H1 (cell line): ENCODE results near the gene RBM5. TPM values are rescaled to one million over a fixed set of nuclear protein-coding genes. Genes with fewer than 3 reads are reported as not detected.

Source experiments
- CTCF ChIA-PET: fragments of 300-600 bp; sonication (Branson Sonifier 250); formaldehyde crosslinking; loops from one replicate; lab custom pipeline; 2021; ENCODE audit not compliant: partially characterized antibody; lab: Charles Lee
- POLR2A ChIA-PET: fragments of 300-600 bp; sonication (Branson Sonifier 250); formaldehyde crosslinking; loops from one replicate; lab custom pipeline; 2021; ENCODE audit warnings: inconsistent platforms; ENCODE audit not compliant: partially characterized antibody; lab: Charles Lee
- DNase-seq, 2 experiments: peaks; one replicate each; pipeline versions ENCODE4 v3.0.0 to v3.0.0-alpha.2; 2010 to 2022; ENCODE audit warnings: low spot score in 2 of 2, low read depth in 1 of 2, mixed read lengths in 1 of 2
- FAIRE-seq: peaks from 2 replicates; lab custom pipeline; 2011; peaks lifted over from hg19 to GRCh38; lab: Jason Lieb, UNC
- H2AFZ ChIP-seq: 2 replicates; pipeline ENCODE4 v1.8.1; 2012; ENCODE audit warnings: low read length, inconsistent platforms
- H2AK5ac ChIP-seq: 2 replicates; pipeline ENCODE4 v1.6.1; 2013; ENCODE audit warnings: low read depth, low read length
- H2BK120ac ChIP-seq: replicated peaks from 2 replicates; pipeline ENCODE3; 2013; ENCODE audit warnings: low read depth, low read length, inconsistent platforms
- H2BK12ac ChIP-seq: 2 replicates; pipeline ENCODE4 v1.6.1; 2013; ENCODE audit warnings: low read depth, low read length
- H2BK15ac ChIP-seq: 2 replicates; pipeline ENCODE4 v1.6.1; 2013; ENCODE audit warnings: low read length
- H2BK20ac ChIP-seq: 2 replicates; pipeline ENCODE4 v1.6.1; 2013; ENCODE audit warnings: low read length
- H2BK5ac ChIP-seq: 2 replicates; pipeline ENCODE4 v1.6.1; 2013; ENCODE audit warnings: low read depth, low read length
- H3K14ac ChIP-seq: 2 replicates; pipeline ENCODE4 v1.6.1; 2013; ENCODE audit warnings: inconsistent platforms; ENCODE audit not compliant: insufficient read length
- H3K18ac ChIP-seq: 2 replicates; pipeline ENCODE4 v1.6.1; 2013; ENCODE audit warnings: low read length; ENCODE audit errors: extremely low read depth
- H3K23ac ChIP-seq: 2 replicates; pipeline ENCODE4 v1.6.1; 2013; ENCODE audit warnings: inconsistent platforms; ENCODE audit not compliant: insufficient read length
- H3K23me2 ChIP-seq: 2 replicates; pipeline ENCODE4 v1.6.1; 2013; ENCODE audit warnings: low read depth, low read length
- H3K27ac ChIP-seq: 2 replicates; pipeline ENCODE4 v1.6.1; 2011; ENCODE audit warnings: low read depth, low read length, inconsistent platforms
- H3K27me3 ChIP-seq, 4 experiments: replicated peaks in 1 of 4; 1 replicate in 1 of 4; 2 replicates in 3 of 4; pipeline versions ENCODE4 v1.6.1 to v1.8.1; 2011 to 2013; ENCODE audit warnings: low read length in 3 of 4, mild to moderate bottlenecking in 3 of 4, inconsistent platforms in 2 of 4, mixed read lengths in 2 of 4, moderate library complexity in 1 of 4; ENCODE audit not compliant: control insufficient read depth in 3 of 4, insufficient read depth in 3 of 4; ENCODE audit errors: extremely low read depth in 1 of 4
- H3K36me3 ChIP-seq, 4 experiments: 2 replicates each; pipeline versions ENCODE4 v1.6.1 to v1.8.1; 2011 to 2013; ENCODE audit warnings: mild to moderate bottlenecking in 4 of 4, low read length in 3 of 4, moderate library complexity in 2 of 4, control low read depth in 1 of 4, inconsistent platforms in 1 of 4; ENCODE audit not compliant: insufficient read depth in 4 of 4, control insufficient read depth in 2 of 4
- H3K4ac ChIP-seq: replicated peaks from 2 replicates; pipeline ENCODE3; 2013; ENCODE audit warnings: low read length, low read depth, mixed read lengths, inconsistent platforms; ENCODE audit not compliant: insufficient read length
- H3K4me1 ChIP-seq, 4 experiments: replicated peaks in 1 of 4; 1 replicate in 1 of 4; 2 replicates in 3 of 4; pipeline versions ENCODE4 v1.6.1 to v1.8.1; 2011 to 2013; ENCODE audit warnings: low read length in 3 of 4, inconsistent platforms in 2 of 4, mixed read lengths in 1 of 4; ENCODE audit not compliant: insufficient read depth in 4 of 4, control insufficient read depth in 3 of 4
- H3K4me2 ChIP-seq, 2 experiments: 2 replicates each; pipeline versions ENCODE4 v1.6.1 to v1.8.1; 2011 to 2013; ENCODE audit warnings: low read depth in 2 of 2, low read length in 2 of 2, control low read depth in 1 of 2, inconsistent platforms in 1 of 2, mild to moderate bottlenecking in 1 of 2; ENCODE audit not compliant: insufficient read depth in 1 of 2
- H3K4me3 ChIP-seq, 4 experiments: fragments of 200-600, 300-600 bp in 1 of 4; sonication (generic), shearing (Covaris generic), sonication (Bioruptor Twin) in 1 of 4; 2 replicates each; pipeline versions ENCODE4 v1.5.1 to v1.8.1; 2011 to 2016; ENCODE audit warnings: low read length in 4 of 4, low read depth in 3 of 4, control low read depth in 2 of 4, inconsistent platforms in 2 of 4, mild to moderate bottlenecking in 2 of 4, mixed read lengths in 1 of 4, moderate library complexity in 1 of 4; ENCODE audit not compliant: insufficient read depth in 2 of 4; ENCODE audit errors: extremely low read depth in 1 of 4
- H3K56ac ChIP-seq: replicated peaks from 2 replicates; pipeline ENCODE3; 2013; ENCODE audit warnings: low read depth, mild to moderate bottlenecking, mixed read lengths, low read length, inconsistent platforms; ENCODE audit not compliant: insufficient read length
- H3K79me1 ChIP-seq: 2 replicates; pipeline ENCODE4 v1.6.1; 2013; ENCODE audit warnings: low read depth, low read length, control low read depth
- H3K79me2 ChIP-seq, 2 experiments: 2 replicates each; pipeline versions ENCODE4 v1.6.1 to v1.8.1; 2012 to 2013; ENCODE audit warnings: low read length in 2 of 2, mild to moderate bottlenecking in 2 of 2, inconsistent platforms in 1 of 2; ENCODE audit not compliant: insufficient read depth in 2 of 2, control insufficient read depth in 1 of 2
- H3K9ac ChIP-seq, 4 experiments: replicated peaks in 1 of 4; 1 replicate in 1 of 4; 2 replicates in 3 of 4; pipeline versions ENCODE4 v1.6.1 to v1.8.1; 2011 to 2013; ENCODE audit warnings: low read depth in 3 of 4, low read length in 3 of 4, control low read depth in 2 of 4, mild to moderate bottlenecking in 2 of 4, moderate library complexity in 2 of 4, inconsistent platforms in 1 of 4; ENCODE audit errors: extremely low read depth in 1 of 4
- H3K9me3 ChIP-seq, 2 experiments: 2 replicates each; pipeline versions ENCODE4 v1.6.1 to v1.8.1; 2012 to 2013; ENCODE audit warnings: mild to moderate bottlenecking in 2 of 2, moderate library complexity in 2 of 2, control low read depth in 1 of 2, inconsistent platforms in 1 of 2, low read depth in 1 of 2, low read length in 1 of 2, mixed read lengths in 1 of 2; ENCODE audit not compliant: insufficient read depth in 2 of 2
- H4K20me1 ChIP-seq, 2 experiments: replicated peaks in 1 of 2; 2 replicates each; pipeline versions ENCODE3 to v1.8.1; 2011 to 2013; ENCODE audit warnings: inconsistent platforms in 2 of 2, low read length in 2 of 2, mild to moderate bottlenecking in 1 of 2; ENCODE audit not compliant: insufficient read depth in 2 of 2, control insufficient read depth in 1 of 2
- H4K5ac ChIP-seq: 2 replicates; pipeline ENCODE4 v1.6.1; 2013; ENCODE audit warnings: low read length, low read depth, mixed read lengths, inconsistent platforms; ENCODE audit not compliant: insufficient read length
- H4K8ac ChIP-seq: 2 replicates; pipeline ENCODE4 v1.8.0; 2013; ENCODE audit warnings: mild to moderate bottlenecking, moderate library complexity, low read length, inconsistent platforms; ENCODE audit not compliant: insufficient read depth; ENCODE audit errors: extremely low read depth
- H4K91ac ChIP-seq: replicated peaks from 2 replicates; pipeline ENCODE3; 2013; ENCODE audit warnings: low read length, mixed read lengths, inconsistent platforms; ENCODE audit not compliant: insufficient read length
- BCL11A ChIP-seq, 2 experiments: IDR thresholded peaks; one replicate each; pipeline ENCODE4 v1.6.1; 2011; ENCODE audit warnings: low read depth in 2 of 2, low read length in 2 of 2, mild to moderate bottlenecking in 2 of 2
- CREB1 ChIP-seq: IDR thresholded peaks from 2 replicates; pipeline ENCODE4 v1.6.1; 2012; ENCODE audit warnings: inconsistent platforms
- EGR1 ChIP-seq: IDR thresholded peaks from 2 replicates; pipeline ENCODE4 v1.6.1; 2011; ENCODE audit warnings: low read depth, low read length, borderline replicate concordance
- GTF2F1 ChIP-seq: IDR thresholded peaks from 2 replicates; pipeline ENCODE4 v1.6.1; 2012; ENCODE audit warnings: low read depth, low read length, improper control_type of control experiment, borderline replicate concordance
- HDAC6 ChIP-seq: IDR thresholded peaks from one replicate; pipeline ENCODE4 v1.7.1; 2012; ENCODE audit warnings: low read depth, mild to moderate bottlenecking, inconsistent platforms, low read length, moderate library complexity
- JUND ChIP-seq: IDR thresholded peaks from 2 replicates; pipeline ENCODE4 v1.6.1; 2011; ENCODE audit warnings: mild to moderate bottlenecking, improper control_type of control experiment, low read length
- KDM4A ChIP-seq: IDR thresholded peaks from one replicate; pipeline ENCODE4 v1.7.1; 2012; ENCODE audit warnings: low read depth, mild to moderate bottlenecking, moderate library complexity, low read length, inconsistent platforms; ENCODE audit not compliant: severe bottlenecking
- SIRT6 ChIP-seq: IDR thresholded peaks from one replicate; pipeline ENCODE4 v1.7.1; 2012; ENCODE audit warnings: low read length, inconsistent platforms
- TBP ChIP-seq: IDR thresholded peaks from 2 replicates; pipeline ENCODE4 v1.6.1; 2011; ENCODE audit warnings: low read depth, low read length, improper control_type of control experiment
- WGBS, 2 experiments: shearing (Covaris generic) in 1 of 2; methylation state at CpG; one replicate each; pipeline versions ENCODE4 v1.1.6 to v1.1.7; 2013 to 2015; ENCODE audit warnings: low lambda C conversion rate in 2 of 2, mixed read lengths in 2 of 2, inconsistent platforms in 1 of 2, low coverage in 1 of 2, missing lambda C conversion rate in 1 of 2; ENCODE audit not compliant: insufficient replicate concordance in 2 of 2, insufficient coverage in 1 of 2, insufficient read length in 1 of 2; ENCODE audit errors: extremely low coverage in 1 of 2, missing lambda C conversion rate in 1 of 2; 5-methylcytosine and 5-hydroxymethylcytosine counted together
- polyA plus RNA-seq, 7 experiments: library from polyadenylated mRNA; depleted of rRNA in 3 of 7; stranded (reverse) in 5 of 7; unstranded in 2 of 7; fragments of >200 nt in 5 of 7; fragments of 200-250 nt in 2 of 7; gene quantifications; 1 replicate in 5 of 7; 2 replicates in 1 of 7; 4 replicates in 1 of 7; pipeline versions ENCODE4 v1.2.1 to v1.2.3, GENCODE V29; 2011 to 2013; ENCODE audit warnings: missing spikeins in 2 of 7, mixed read lengths in 2 of 7
- total RNA-seq: library from RNA; stranded (reverse); fragmentation: NEBNext Ultra II Directional; extraction: Animal tissue kit (Norgen Biotek cat#: 25700); gene quantifications from 2 replicates; pipeline ENCODE4 v1.2.1, GENCODE V29; 2021

Gene RBM5
- total and polyA plus RNA-seq, 2 of the 8 experiments (the other 6 are each of a cell fraction or from before 2014, with no cell fraction given): 82.7 to 144 TPM

GRCh38 chr3:50157827-50158529 lies 69.3 kb downstream of the RBM5 start:
- peaks cover 7 to 18% (median 12%) of the 10 kb centered on the region in 4 experiments; a peak in 5 of 8 replicates for H3K36me3 ChIP-seq
- no peak overlapping the region for H2BK20ac ChIP-seq
- FAIRE-seq (no peak), DNase-seq (no peak)
- no peak overlapping the region for H2BK120ac ChIP-seq
- H4K20me1 ChIP-seq: peaks cover 3 to 15% of the 10 kb centered on the region in 2 experiments
- no peak overlapping the region for H4K5ac ChIP-seq
- peak overlapping the region; percentile 77; the same call in 1 of the 2 replicates for H2BK5ac ChIP-seq
- no peak overlapping the region for H3K4ac ChIP-seq
- no peak for TF ChIP-seq EGR1
- no peak for TF ChIP-seq BCL11A (IDR thresholded peaks at IDR 0.05; ENCODE audit: low read depth in 2 of 2, low read length in 2 of 2)
- no peak for TF ChIP-seq JUND
- TF ChIP-seq HDAC6: no peak
- no peak for TF ChIP-seq KDM4A
- no peak for TF ChIP-seq SIRT6
- TF ChIP-seq CREB1: no peak
- TF ChIP-seq GTF2F1: no peak
- TF ChIP-seq TBP: no peak
- H3K56ac ChIP-seq: no peak overlapping the region
- ChIA-PET CTCF (interaction anchor here (0.7 to 1.7 kb wide), 12 partner anchors 14 to 65 kb away, joined by 3 to 11 read pairs (median 4); no protein-coding TSS in a partner anchor), POLR2A (interaction anchor here (0.8 to 6.6 kb wide), 9 partner anchors 10 to 44 kb away, joined by 3 to 65 read pairs (median 4); no protein-coding TSS in a partner anchor)
- peak overlapping the region; percentile 94 to 97 for H3K4me2 ChIP-seq
- H3K14ac ChIP-seq: no peak overlapping the region
- peak overlapping the region; percentile 50; the same call in 1 of the 2 replicates for H2BK12ac ChIP-seq
- H3K9ac ChIP-seq: no peak overlapping the region; a peak in 1 of 7 replicates
- H3K27ac ChIP-seq: no peak overlapping the region
- peaks cover 2 to 18% (median 14%) of the 10 kb centered on the region in 4 experiments; a peak in 6 of 7 replicates for H3K27me3 ChIP-seq
- 0 out of 2 replicates have a peak overlapping the region, but pooled peaks have one; percentile 2 for H2AK5ac ChIP-seq
- 84% methylated on average over 12 of the region's 12 CpGs; no CpG with 5 or more reads in 1 of the 2 experiments for WGBS, 2 experiments
- H3K79me1 ChIP-seq: peaks cover 17% of the 10 kb centered on the region
- H3K9me3 ChIP-seq: no peaks in the 10 kb centered on the region
- H3K4me1 ChIP-seq: peaks cover 0 to 35% (median 26%) of the 10 kb centered on the region in 4 experiments; a peak in 6 of 7 replicates
- H3K79me2 ChIP-seq: peaks cover 0 to 24% of the 10 kb centered on the region in 2 experiments; a peak in 2 of 4 replicates
- peak overlapping the region in 1 of 4 experiments; percentile 74; a peak in 1 of 8 replicates for H3K4me3 ChIP-seq
- H3K18ac ChIP-seq: peak overlapping the region; percentile 60; the same call in 1 of the 2 replicates
- no peak overlapping the region for H3K23ac ChIP-seq
- H4K91ac ChIP-seq: peak overlapping the region; percentile 70
- H2BK15ac ChIP-seq: peak overlapping the region; percentile 61; the same call in 1 of the 2 replicates
- H4K8ac ChIP-seq: no peak overlapping the region
- peaks cover 17% of the 10 kb centered on the region; the same call in 1 of the 2 replicates for H3K23me2 ChIP-seq
- no peak overlapping the region for H2AFZ ChIP-seq
